Natural killer cell (primary cell): ENCODE measurements around the gene GHRHR. TPM values are rescaled to one million over a fixed set of nuclear protein-coding genes. Genes with fewer than 3 reads are reported as not detected.

Source experiments
- ATAC-seq, 3 donors: fragments of 150-1000 bp in 2 of 3; fragments of 200-7000 bp in 1 of 3; cut with Tn5 transposase; 1 replicate in 1 of 3; 2 replicates in 2 of 3; pipeline ENCODE4 v1.10.0; 2021; ENCODE audit warnings: mild to moderate bottlenecking in 2 of 3, moderate library complexity in 2 of 3
- DNase-seq, 2 donors: peaks; one replicate each; pipeline versions ENCODE4 v3.0.0 to v3.0.0-alpha.2; 2013 to 2021; ENCODE audit warnings: mixed read lengths in 1 of 2
- H3K27ac ChIP-seq: one replicate; pipeline ENCODE4 v1.5.1; 2013; ENCODE audit warnings: mild to moderate bottlenecking, low read length
- H3K27me3 ChIP-seq: one replicate; pipeline ENCODE4 v1.6.1; 2013; ENCODE audit warnings: low read length; ENCODE audit not compliant: control insufficient read depth, insufficient read depth
- H3K36me3 ChIP-seq: one replicate; pipeline ENCODE4 v1.6.1; 2013; ENCODE audit warnings: low read length; ENCODE audit not compliant: control insufficient read depth, insufficient read depth
- H3K4me1 ChIP-seq: one replicate; pipeline ENCODE4 v1.6.1; 2013; ENCODE audit warnings: low read length; ENCODE audit not compliant: control insufficient read depth, insufficient read depth
- H3K4me3 ChIP-seq: one replicate; pipeline ENCODE4 v1.5.1; 2013; ENCODE audit warnings: low read length
- H3K9me3 ChIP-seq: one replicate; pipeline ENCODE4 v1.6.1; 2013; ENCODE audit warnings: low read length; ENCODE audit not compliant: control insufficient read depth, insufficient read depth
- H3K27ac Mint-ChIP-seq, 2 donors: one replicate each; pipeline ENCODE4 v1.8.0; 2022; ENCODE audit warnings: mild to moderate bottlenecking in 2 of 2, mixed read lengths in 2 of 2, moderate library complexity in 1 of 2
- H3K27me3 Mint-ChIP-seq, 2 donors: one replicate each; pipeline ENCODE4 v1.8.0; 2022; ENCODE audit warnings: low read depth in 2 of 2, mixed read lengths in 2 of 2
- H3K36me3 Mint-ChIP-seq: one replicate; pipeline ENCODE4 v1.8.0; 2022; ENCODE audit warnings: mixed read lengths
- H3K4me1 Mint-ChIP-seq, 2 donors: one replicate each; pipeline ENCODE4 v1.8.0; 2022; ENCODE audit warnings: mixed read lengths in 2 of 2
- H3K4me3 Mint-ChIP-seq: one replicate; pipeline ENCODE4 v1.8.0; 2022; ENCODE audit warnings: mild to moderate bottlenecking, moderate library complexity, mixed read lengths
- H3K9me3 Mint-ChIP-seq, 2 donors: one replicate each; pipeline ENCODE4 v1.8.0; 2022; ENCODE audit warnings: mixed read lengths in 2 of 2
- WGBS: methylation state at CpG from one replicate; pipeline ENCODE4 v1.1.7; 2013; ENCODE audit warnings: missing lambda C conversion rate; ENCODE audit not compliant: insufficient coverage; 5-methylcytosine and 5-hydroxymethylcytosine counted together
- intact Hi-C: fragments of 100-400 bp; cut with micrococcal nuclease; formaldehyde crosslinking; loops from one replicate; pipeline ENCODE4 v1.14.2; 2022
- total RNA-seq, 4 donors: library from RNA; stranded (reverse); fragments of 120-200 nt in 1 of 4; gene quantifications; one replicate each; pipeline versions ENCODE4 v1.2.3 to v1.2.4, GENCODE V29; 2013 to 2022
- TF ChIP-seq, protein P1 (sequence below): fragments of 200-600 bp; IDR thresholded peaks from one replicate; pipeline ENCODE4 v1.8.0; 2022; ENCODE audit warnings: antibody characterized with exemption

The GHRHR gene
- total RNA-seq, 3 donors from 2014 or later (not counting 1 experiment from before 2014, with no cell fraction given): not detected

DNA sequence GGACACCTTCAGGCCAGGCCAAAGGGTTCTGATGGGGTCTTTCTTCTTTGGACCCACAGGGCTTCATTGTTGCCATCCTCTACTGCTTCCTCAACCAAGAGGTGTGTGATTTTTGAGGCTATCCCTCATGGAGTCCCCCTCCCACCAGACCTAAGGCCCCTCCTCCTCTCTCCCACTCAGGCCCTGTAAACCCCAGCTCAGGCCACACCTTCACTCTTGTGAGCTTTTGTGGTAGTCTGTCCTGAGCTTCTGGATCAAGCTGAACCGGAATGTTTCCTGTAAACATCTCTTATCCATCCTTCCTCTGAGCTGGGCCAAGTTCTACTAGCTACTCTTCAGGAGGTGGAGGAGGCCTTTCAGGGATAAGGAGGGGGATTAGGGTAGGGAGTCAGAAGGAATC, 13.5 kb downstream of the GHRHR start:
- H3K4me3 ChIP-seq: no peak overlapping the region
- peaks cover 2% of the 10 kb centered on the region for H3K27me3 ChIP-seq
- Mint-ChIP-seq H3K4me3 (no peak overlapping the region), H3K4me1 (peaks cover 0 to 5% of the 10 kb centered on the region in 2 donors), H3K36me3 (no peaks in the 10 kb centered on the region), H3K27ac (no peak overlapping the region), H3K27me3 (peaks cover 15 to 19% of the 10 kb centered on the region in 2 donors), H3K9me3 (no peaks in the 10 kb centered on the region)
- intact Hi-C loops: no loop called here
- ATAC-seq (no peak), DNase-seq (no peak)
- WGBS: 78% methylated on average over 1 of the region's 1 CpG
- TF ChIP-seq, protein P1, sequence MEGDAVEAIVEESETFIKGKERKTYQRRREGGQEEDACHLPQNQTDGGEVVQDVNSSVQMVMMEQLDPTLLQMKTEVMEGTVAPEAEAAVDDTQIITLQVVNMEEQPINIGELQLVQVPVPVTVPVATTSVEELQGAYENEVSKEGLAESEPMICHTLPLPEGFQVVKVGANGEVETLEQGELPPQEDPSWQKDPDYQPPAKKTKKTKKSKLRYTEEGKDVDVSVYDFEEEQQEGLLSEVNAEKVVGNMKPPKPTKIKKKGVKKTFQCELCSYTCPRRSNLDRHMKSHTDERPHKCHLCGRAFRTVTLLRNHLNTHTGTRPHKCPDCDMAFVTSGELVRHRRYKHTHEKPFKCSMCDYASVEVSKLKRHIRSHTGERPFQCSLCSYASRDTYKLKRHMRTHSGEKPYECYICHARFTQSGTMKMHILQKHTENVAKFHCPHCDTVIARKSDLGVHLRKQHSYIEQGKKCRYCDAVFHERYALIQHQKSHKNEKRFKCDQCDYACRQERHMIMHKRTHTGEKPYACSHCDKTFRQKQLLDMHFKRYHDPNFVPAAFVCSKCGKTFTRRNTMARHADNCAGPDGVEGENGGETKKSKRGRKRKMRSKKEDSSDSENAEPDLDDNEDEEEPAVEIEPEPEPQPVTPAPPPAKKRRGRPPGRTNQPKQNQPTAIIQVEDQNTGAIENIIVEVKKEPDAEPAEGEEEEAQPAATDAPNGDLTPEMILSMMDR: no peak
- H3K4me1 ChIP-seq: peaks cover 6% of the 10 kb centered on the region
- H3K36me3 ChIP-seq: no peaks in the 10 kb centered on the region
- no peak overlapping the region for H3K27ac ChIP-seq
- H3K9me3 ChIP-seq: no peaks in the 10 kb centered on the region

DNA sequence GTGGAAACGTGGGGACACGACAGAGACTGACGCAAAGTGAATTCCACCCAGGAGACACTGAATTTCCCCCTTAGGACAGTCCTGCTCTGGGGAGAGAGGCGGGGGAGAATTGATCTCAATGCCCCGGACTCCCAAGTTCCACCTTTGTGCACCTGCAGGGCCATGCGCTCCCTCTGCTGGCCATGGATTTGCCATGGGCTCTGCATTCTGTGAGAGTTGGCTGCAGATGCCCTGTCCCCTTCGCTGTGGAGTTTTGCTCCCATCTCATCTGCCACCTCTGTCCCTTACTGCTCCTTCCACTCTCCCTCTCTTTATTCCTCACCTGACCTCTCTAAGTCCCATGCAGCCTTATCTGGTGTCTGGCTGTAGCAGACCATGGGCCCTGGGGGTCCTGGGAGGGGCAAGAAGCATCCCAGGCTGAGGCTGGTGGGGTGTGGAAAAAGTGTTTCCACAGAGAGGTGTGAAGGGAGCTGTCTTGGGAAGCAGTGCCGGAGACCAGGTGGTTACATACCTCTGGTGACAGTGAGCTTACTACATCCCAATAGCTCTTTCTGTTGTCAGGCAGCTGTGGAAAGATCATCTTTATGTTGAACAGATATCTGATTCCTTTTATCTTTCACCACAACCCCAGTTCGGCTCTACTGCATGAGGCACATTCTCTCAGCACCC, 14.3 kb downstream of the GHRHR start:
- ATAC-seq (no peak), DNase-seq (peak in 1 of 2 donors; percentile 31)
- no peak overlapping the region for H3K4me3 Mint-ChIP-seq
- no peak overlapping the region for H3K27ac Mint-ChIP-seq
- no peak overlapping the region for H3K4me3 ChIP-seq
- no peaks in the 10 kb centered on the region for H3K36me3 ChIP-seq
- no peaks in the 10 kb centered on the region for H3K9me3 Mint-ChIP-seq
- peaks cover 6% of the 10 kb centered on the region for H3K4me1 ChIP-seq
- intact Hi-C loops: no loop called here
- WGBS: 45% methylated on average over 9 of the region's 9 CpGs
- H3K27me3 ChIP-seq: peaks cover 2% of the 10 kb centered on the region
- no peak overlapping the region for H3K27ac ChIP-seq
- TF ChIP-seq, protein P1: no peak
- H3K27me3 Mint-ChIP-seq: peaks cover 15% of the 10 kb centered on the region in 2 donors
- peaks cover 0 to 5% of the 10 kb centered on the region in 2 donors for H3K4me1 Mint-ChIP-seq
- no peaks in the 10 kb centered on the region for H3K36me3 Mint-ChIP-seq
- no peaks in the 10 kb centered on the region for H3K9me3 ChIP-seq

DNA sequence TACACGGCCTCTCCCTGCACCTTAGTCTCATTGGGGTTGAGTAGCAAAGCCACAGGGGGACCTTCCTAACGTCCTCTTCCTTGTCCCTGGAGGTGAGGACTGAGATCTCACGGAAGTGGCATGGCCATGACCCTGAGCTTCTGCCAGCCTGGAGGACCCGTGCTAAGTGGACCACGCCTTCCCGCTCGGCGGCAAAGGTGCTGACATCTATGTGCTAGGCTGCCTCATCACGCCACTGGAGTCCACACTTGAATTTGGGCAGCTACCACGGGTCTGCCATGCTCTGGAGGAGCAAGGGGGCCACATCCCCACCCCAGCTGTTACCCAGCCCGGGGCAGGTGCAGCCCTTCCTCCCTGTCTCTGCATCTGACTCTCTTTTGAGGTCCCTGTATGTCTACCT, 15.3 kb downstream of the GHRHR start:
- peaks cover 15 to 22% of the 10 kb centered on the region in 2 donors for H3K27me3 Mint-ChIP-seq
- Histone ChIP-seq H3K27me3 (peaks cover 2% of the 10 kb centered on the region), H3K4me1 (peaks cover 6% of the 10 kb centered on the region), H3K27ac (no peak overlapping the region), H3K36me3 (no peaks in the 10 kb centered on the region), H3K4me3 (no peak overlapping the region), H3K9me3 (no peaks in the 10 kb centered on the region)
- 76% methylated on average over 11 of the region's 11 CpGs for WGBS
- TF ChIP-seq, protein P1: no peak
- H3K4me1 Mint-ChIP-seq: peaks cover 7 to 13% of the 10 kb centered on the region in 2 donors
- DNase-seq: no peak
- intact Hi-C loops: no loop called here
- H3K4me3 Mint-ChIP-seq: no peak overlapping the region
- H3K27ac Mint-ChIP-seq: no peak overlapping the region
- no peaks in the 10 kb centered on the region for H3K36me3 Mint-ChIP-seq
- no peaks in the 10 kb centered on the region for H3K9me3 Mint-ChIP-seq
- ATAC-seq: no peak

DNA sequence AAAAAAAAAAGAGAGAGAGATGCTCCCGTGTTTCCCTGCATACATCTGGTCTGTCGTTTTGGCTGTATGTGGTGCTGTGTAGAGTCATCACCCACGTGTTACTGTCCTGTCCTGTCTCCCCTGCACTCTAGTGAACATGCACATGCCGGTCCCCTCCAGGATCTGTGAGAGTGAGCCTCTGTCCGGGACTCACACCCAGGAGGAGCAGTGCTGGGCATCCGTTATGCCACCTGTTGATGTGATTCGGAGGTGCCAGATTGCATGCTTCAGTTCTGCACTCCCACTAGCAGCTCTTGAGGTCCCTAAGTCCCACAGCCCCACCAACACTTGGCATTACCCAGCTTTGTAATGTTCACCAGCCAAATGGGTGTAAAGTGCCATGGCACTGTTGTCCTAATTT, 16.4 kb downstream of the GHRHR start:
- Histone ChIP-seq H3K4me1 (no peaks in the 10 kb centered on the region), H3K4me3 (no peak overlapping the region), H3K9me3 (no peaks in the 10 kb centered on the region), H3K27ac (no peak overlapping the region), H3K27me3 (peaks cover 2% of the 10 kb centered on the region), H3K36me3 (no peaks in the 10 kb centered on the region)
- intact Hi-C loops: no loop called here
- Mint-ChIP-seq H3K27ac (no peak overlapping the region), H3K4me3 (no peak overlapping the region), H3K27me3 (peaks cover 15 to 29% of the 10 kb centered on the region in 2 donors), H3K4me1 (peaks cover 7 to 9% of the 10 kb centered on the region in 2 donors), H3K36me3 (no peaks in the 10 kb centered on the region), H3K9me3 (no peaks in the 10 kb centered on the region)
- WGBS: 80% methylated on average over 7 of the region's 7 CpGs
- DNase-seq: no peak
- no peak for ATAC-seq
- TF ChIP-seq, protein P1: no peak
